Measurements from ENCODE around the gene RRAS2.

- no peak for TF ChIP-seq CTCF (IDR thresholded peaks at IDR 0.05; ENCODE audit: low read length)
- TF ChIP-seq EZH2 (optimal IDR thresholded peaks at IDR 0.05; ENCODE audit: low read depth, low read length), result no peak
- TF ChIP-seq EZH2phosphoT487 (IDR thresholded peaks at IDR 0.05; ENCODE audit: low read length), result no peak
Measured at GRCh38 chr11:14380947-14381561, 22.1 kb upstream of the RRAS2 start.
